GM18508 (cell line): Measurements from ENCODE around the gene COG5.
"Not testable (repeated sequence)": the region's sequence is repeated elsewhere in the genome, so short reads cannot be mapped to it uniquely, and the experiment has no call there.

Experiments used
- ATAC-seq: cut with Tn5 transposase; IDR thresholded peaks from one replicate; pipeline ENCODE4 v1.9.1; 2021; ENCODE audit warnings: moderate number of reproducible peaks; ENCODE audit not compliant: insufficient read depth, unreplicated experiment

The COG5 gene

GRCh38 chr7:107169120-107170050, 394.3 kb downstream of the COG5 start:
- ATAC-seq: no peak

- ATAC-seq: peak; percentile 85
These were observed 395.2 kb downstream of the COG5 start, which contains the start of gene HBP1 for GRCh38 chr7:107168233-107169119. Gene HBP1, plus strand, starts transcription at chr7:107169003. Its CDS starts 10,891 bp downstream, at chr7:107179894.

- no peak for ATAC-seq
These were observed 396.1 kb downstream of the COG5 start for GRCh38 chr7:107167483-107168232.

- no peak for ATAC-seq
These were observed 396.8 kb downstream of the COG5 start for GRCh38 chr7:107166736-107167426.

- ATAC-seq: no peak
These were observed 398.4 kb downstream of the COG5 start for GRCh38 chr7:107165341-107165740.

- no peak for ATAC-seq
These were observed 399.6 kb downstream of the COG5 start for GRCh38 chr7:107164092-107164491.

- ATAC-seq: no peak
These were observed 401.2 kb downstream of the COG5 start for GRCh38 chr7:107162475-107162874.

GRCh38 chr7:107161415-107161814, 402.3 kb downstream of the COG5 start:
- no peak for ATAC-seq

- no peak for ATAC-seq
These were observed 403.3 kb downstream of the COG5 start for GRCh38 chr7:107160389-107160788.

GRCh38 chr7:107158028-107158427, 405.7 kb downstream of the COG5 start:
- ATAC-seq: no peak

- no peak for ATAC-seq
These were observed 406.6 kb downstream of the COG5 start for GRCh38 chr7:107157091-107157490.

- ATAC-seq: not testable (repeated sequence)
These were observed 408.0 kb downstream of the COG5 start for GRCh38 chr7:107155726-107156125.

GRCh38 chr7:107154826-107155225, 408.9 kb downstream of the COG5 start:
- no peak for ATAC-seq

GRCh38 chr7:107152011-107152410, 411.7 kb downstream of the COG5 start:
- no peak for ATAC-seq
